ENCODE results near the gene C19orf73.

C19orf73 gene

GRCh38 chr19:49097453-49098288 lies 21.3 kb downstream of the C19orf73 start:
- DNase-seq: peak; percentile 52

GRCh38 chr19:49094505-49095482 lies 24.1 kb downstream of the C19orf73 start:
- no peak for DNase-seq

GRCh38 chr19:49092686-49093085 lies 26.3 kb downstream of the C19orf73 start:
- no peak for DNase-seq

GRCh38 chr19:49091391-49092038 lies 27.4 kb downstream of the C19orf73 start:
- DNase-seq: no peak

- DNase-seq: no peak
These were observed 32.6 kb downstream of the C19orf73 start for GRCh38 chr19:49086296-49086695.

- no peak for DNase-seq
These were observed 33.1 kb downstream of the C19orf73 start for GRCh38 chr19:49085868-49086232.

- peak; percentile 100 for DNase-seq
These were observed 33.7 kb downstream of the C19orf73 start, which contains the start of gene SNRNP70 for GRCh38 chr19:49085020-49085867. Gene SNRNP70 (plus strand): TSS chr19:49085451. CDS start chr19:49086415, 964 bp downstream.

GRCh38 chr19:49084206-49085019 lies 34.5 kb downstream of the C19orf73 start:
- no peak for DNase-seq

GRCh38 chr19:49081273-49081672 lies 37.7 kb downstream of the C19orf73 start:
- DNase-seq: no peak

GRCh38 chr19:49080392-49080791 lies 38.6 kb downstream of the C19orf73 start:
- no peak for DNase-seq

GRCh38 chr19:49074869-49075268 lies 44.1 kb downstream of the C19orf73 start:
- DNase-seq: peak; percentile 39

- DNase-seq: no peak
These were observed 45.2 kb downstream of the C19orf73 start for GRCh38 chr19:49073514-49074378.

- DNase-seq: no peak
These were observed 46.9 kb downstream of the C19orf73 start for GRCh38 chr19:49071860-49072547.

GRCh38 chr19:49070416-49070815 lies 48.5 kb downstream of the C19orf73 start:
- DNase-seq: no peak

- DNase-seq: no peak
These were observed 49.9 kb downstream of the C19orf73 start for GRCh38 chr19:49069026-49069425.

All from NCI-H1105 (cell line).